ENCODE measurements around the gene HMG20A. TPM values are rescaled to one million over a fixed set of nuclear protein-coding genes. Genes with fewer than 3 reads are reported as not detected.

Gene HMG20A
- total RNA-seq, 4 donors from 2014 or later, result 39.6 to 65.1 (median 49.7) TPM

GRCh38 chr15:77476995-77477394, 56.3 kb downstream of the HMG20A start:
- H3K4me3 ChIP-seq, result no peak overlapping the region
- TF ChIP-seq POLR2A (IDR thresholded peaks at IDR 0.05) (no peak), CTCF (IDR thresholded peaks at IDR 0.05) (no peak), EP300 (IDR thresholded peaks at IDR 0.05) (no peak)

GRCh38 chr15:77478051-77478450, 57.4 kb downstream of the HMG20A start:
- 89 to 95% methylated on average over 8 of the region's 8 CpGs for WGBS, 2 donors
- Histone ChIP-seq H3K9me3 (no peaks in the 10 kb centered on the region), H3K4me3 (no peak overlapping the region), H3K36me3 (peaks cover 0 to 36% (median 0%) of the 10 kb centered on the region in 3 donors), H3K27ac (no peak overlapping the region), H3K4me1 (peaks cover 0 to 20% (median 4%) of the 10 kb centered on the region in 4 donors), H3K27me3 (no peaks in the 10 kb centered on the region)
- TF ChIP-seq EP300 (IDR thresholded peaks at IDR 0.05), result no peak
- TF ChIP-seq POLR2A (IDR thresholded peaks at IDR 0.05), result no peak
- TF ChIP-seq CTCF (IDR thresholded peaks at IDR 0.05), result no peak
- no peak for DNase-seq (ENCODE audit: low spot score in 2 of 2)

More at GRCh38 chr15:77476995-77477394, 56.3 kb downstream of the HMG20A start:
- H3K4me1 ChIP-seq, result peaks cover 0 to 9% (median 4%) of the 10 kb centered on the region in 4 donors
- no peak for DNase-seq (ENCODE audit: low spot score in 2 of 2)
- peaks cover 0 to 41% (median 0%) of the 10 kb centered on the region in 3 donors for H3K36me3 ChIP-seq
- 92 to 94% methylated on average over 1 of the region's 1 CpG for WGBS, 2 donors
- H3K27ac ChIP-seq, result no peak overlapping the region
- no peaks in the 10 kb centered on the region for H3K27me3 ChIP-seq
- H3K9me3 ChIP-seq, result no peaks in the 10 kb centered on the region

- no peak overlapping the region for H3K27ac ChIP-seq
- TF ChIP-seq CTCF (IDR thresholded peaks at IDR 0.05), result no peak
- 94% methylated on average over 3 of the region's 3 CpGs for WGBS, 2 donors
- H3K4me3 ChIP-seq, result no peak overlapping the region
- peaks cover 0 to 27% (median 4%) of the 10 kb centered on the region in 4 donors for H3K4me1 ChIP-seq
- H3K9me3 ChIP-seq, result no peaks in the 10 kb centered on the region
- peaks cover 0 to 46% (median 0%) of the 10 kb centered on the region in 3 donors for H3K36me3 ChIP-seq
- H3K27me3 ChIP-seq, result no peaks in the 10 kb centered on the region
- no peak for DNase-seq (ENCODE audit: low spot score in 2 of 2)
These were observed 58.3 kb downstream of the HMG20A start for GRCh38 chr15:77479015-77479414.

GRCh38 chr15:77480859-77481633, 60.4 kb downstream of the HMG20A start:
- WGBS, 2 donors, result 71 to 83% methylated on average over 2 of the region's 2 CpGs
- H3K36me3 ChIP-seq, result peaks cover 0 to 64% (median 0%) of the 10 kb centered on the region in 3 donors

More at GRCh38 chr15:77480859-77481633, 60.4 kb downstream of the HMG20A start:
- no peak for DNase-seq (ENCODE audit: low spot score in 2 of 2)
- no peak for TF ChIP-seq EP300 (IDR thresholded peaks at IDR 0.05)
- no peak for TF ChIP-seq POLR2A (IDR thresholded peaks at IDR 0.05)
- no peak for TF ChIP-seq CTCF (IDR thresholded peaks at IDR 0.05)
- Histone ChIP-seq H3K27me3 (no peaks in the 10 kb centered on the region), H3K4me1 (peaks cover 0 to 27% (median 4%) of the 10 kb centered on the region in 4 donors), H3K27ac (no peak overlapping the region), H3K4me3 (no peak overlapping the region), H3K9me3 (no peaks in the 10 kb centered on the region)
